SK-N-SH treated with all-trans-retinoic acid at 6 μM for 48 hours (cell line): ENCODE results near the gene MREG.

Experiments
- ATAC-seq: fragments of 200-7000 bp; cut with Tn5 transposase; 3 replicates; pipeline ENCODE4 v1.9.1; 2020; ENCODE audit warnings: mild to moderate bottlenecking, moderate library complexity
- ARNTL ChIP-seq: fragments of 450-650 bp; formaldehyde crosslinking; IDR thresholded peaks from 2 replicates; pipeline ENCODE4 v1.5.0; 2020; ENCODE audit warnings: low read depth, mild to moderate bottlenecking, moderate library complexity, borderline replicate concordance
- BACH2 ChIP-seq: fragments of 250-450 bp; sonication (Bioruptor Pico); IDR thresholded peaks from 2 replicates; pipeline ENCODE4 v1.9.0; 2021; ENCODE audit warnings: mild to moderate bottlenecking, borderline replicate concordance
- CREB5 ChIP-seq: fragments of 250-450 bp; sonication (Bioruptor Pico); IDR thresholded peaks from 2 replicates; pipeline ENCODE4 v1.5.1; 2020; ENCODE audit warnings: low read depth, mild to moderate bottlenecking, moderate library complexity
- CSDC2 ChIP-seq: fragments of 250-450 bp; sonication (Bioruptor Pico); IDR thresholded peaks from 2 replicates; pipeline ENCODE4 v1.5.0; 2020; ENCODE audit warnings: mild to moderate bottlenecking, moderate library complexity
- CSRNP3 ChIP-seq: fragments of 250-450 bp; sonication (Bioruptor Pico); IDR thresholded peaks from 2 replicates; pipeline ENCODE4 v1.5.1; 2021; ENCODE audit warnings: mild to moderate bottlenecking, moderate library complexity
- ESRRG ChIP-seq: fragments of 250-450 bp; sonication (Bioruptor Pico); IDR thresholded peaks from 2 replicates; pipeline ENCODE4 v1.6.1; 2021; ENCODE audit warnings: mild to moderate bottlenecking
- GLIS3 ChIP-seq: fragments of 250-450 bp; sonication (Bioruptor Pico); IDR thresholded peaks from 2 replicates; pipeline ENCODE4 v1.5.0; 2020; ENCODE audit warnings: mild to moderate bottlenecking, moderate library complexity
- ISL1 ChIP-seq: fragments of 250-450 bp; sonication (Bioruptor Pico); IDR thresholded peaks from 2 replicates; pipeline ENCODE4 v2.1.2; 2022; ENCODE audit warnings: mild to moderate bottlenecking, moderate library complexity
- OSR1 ChIP-seq: fragments of 250-450 bp; sonication (Bioruptor Pico); IDR thresholded peaks from 2 replicates; pipeline ENCODE4 v1.8.0; 2022; ENCODE audit warnings: moderate library complexity, mild to moderate bottlenecking, inconsistent platforms
- PATZ1 ChIP-seq: fragments of 250-450 bp; sonication (Bioruptor Pico); IDR thresholded peaks from 2 replicates; pipeline ENCODE4 v1.8.0; 2020; ENCODE audit warnings: mild to moderate bottlenecking, moderate library complexity, borderline replicate concordance
- POU6F1 ChIP-seq: fragments of 250-450 bp; sonication (Bioruptor Pico); IDR thresholded peaks from 2 replicates; pipeline ENCODE4 v1.8.0; 2021; ENCODE audit warnings: low read depth, mild to moderate bottlenecking, moderate library complexity, borderline replicate concordance
- PPARA ChIP-seq: fragments of 250-450 bp; sonication (Bioruptor Pico); IDR thresholded peaks from 2 replicates; pipeline ENCODE4 v1.5.0; 2020; ENCODE audit warnings: mild to moderate bottlenecking, borderline replicate concordance
- RARB ChIP-seq: fragments of 250-450 bp; sonication (Bioruptor Pico); IDR thresholded peaks from 2 replicates; pipeline ENCODE4 v1.8.0; 2021; ENCODE audit warnings: mild to moderate bottlenecking, moderate library complexity
- SNAI2 ChIP-seq: fragments of 250-450 bp; sonication (Bioruptor Pico); IDR thresholded peaks from 2 replicates; pipeline ENCODE4 v1.5.0; 2020; ENCODE audit warnings: mild to moderate bottlenecking, moderate library complexity
- TCF4 ChIP-seq: fragments of 250-450 bp; sonication (Bioruptor Pico); IDR thresholded peaks from 2 replicates; pipeline ENCODE4 v1.8.0; 2021; ENCODE audit warnings: mild to moderate bottlenecking, moderate library complexity, borderline replicate concordance
- TOX ChIP-seq: fragments of 250-450 bp; sonication (Bioruptor Pico); IDR thresholded peaks from 2 replicates; pipeline ENCODE4 v1.8.0; 2021; ENCODE audit warnings: mild to moderate bottlenecking, moderate library complexity, borderline replicate concordance
- ZC3H10 ChIP-seq: fragments of 250-450 bp; sonication (Bioruptor Pico); IDR thresholded peaks from 2 replicates; pipeline ENCODE4 v1.5.1; 2021; ENCODE audit warnings: mild to moderate bottlenecking, moderate library complexity
- ZFP3 ChIP-seq: fragments of 250-450 bp; sonication (Bioruptor Pico); IDR thresholded peaks from 2 replicates; pipeline ENCODE4 v1.5.0; 2020; ENCODE audit warnings: mild to moderate bottlenecking, moderate library complexity
- ZFP30 ChIP-seq: fragments of 450-650 bp; formaldehyde crosslinking; IDR thresholded peaks from 2 replicates; pipeline ENCODE4 v1.5.0; 2022; ENCODE audit warnings: mild to moderate bottlenecking, moderate library complexity
- ZNF8 ChIP-seq: fragments of 450-650 bp; formaldehyde crosslinking; IDR thresholded peaks from 2 replicates; pipeline ENCODE4 v1.5.0; 2020; ENCODE audit warnings: mild to moderate bottlenecking, moderate library complexity

MREG gene

GRCh38 chr2:216044883-216045486 lies 31.6 kb upstream of the MREG start:
- TF ChIP-seq PATZ1 (CRISPR knock-in tag) (no peak), ZNF8 (no peak), OSR1 (CRISPR knock-in tag) (no peak), ZC3H10 (CRISPR knock-in tag) (no peak), TCF4 (CRISPR knock-in tag) (no peak), CSRNP3 (CRISPR knock-in tag) (no peak), PPARA (no peak), POU6F1 (CRISPR knock-in tag) (no peak)
- ATAC-seq = no peak

GRCh38 chr2:216043949-216044348 lies 30.6 kb upstream of the MREG start:
- no peak for ATAC-seq
- TF ChIP-seq ESRRG (CRISPR knock-in tag) = no peak
- no peak for TF ChIP-seq GLIS3 (CRISPR knock-in tag)
- no peak for TF ChIP-seq PATZ1 (CRISPR knock-in tag)
- TF ChIP-seq RARB (CRISPR knock-in tag) = no peak
- TF ChIP-seq ZC3H10 (CRISPR knock-in tag) = no peak
- no peak for TF ChIP-seq ISL1 (CRISPR knock-in tag)
- no peak for TF ChIP-seq ZFP30
- no peak for TF ChIP-seq TCF4 (CRISPR knock-in tag)
- TF ChIP-seq, all 23 proteins: peak for 0

GRCh38 chr2:216041438-216041837 lies 28.1 kb upstream of the MREG start:
- TF ChIP-seq POU6F1 (CRISPR knock-in tag) (no peak), ZC3H10 (CRISPR knock-in tag) (no peak), ISL1 (CRISPR knock-in tag) (no peak), BACH2 (CRISPR knock-in tag) (no peak), CREB5 (no peak), PPARA (no peak), GLIS3 (CRISPR knock-in tag) (no peak), ZFP3 (no peak), TOX (CRISPR knock-in tag) (no peak), ZNF8 (no peak), ESRRG (CRISPR knock-in tag) (no peak), TCF4 (CRISPR knock-in tag) (no peak)
- ATAC-seq = no peak

GRCh38 chr2:216039918-216040317 lies 26.6 kb upstream of the MREG start:
- ATAC-seq = no peak
- TF ChIP-seq CSRNP3 (CRISPR knock-in tag) = no peak
- TF ChIP-seq ARNTL = no peak
- TF ChIP-seq PPARA = no peak
- no peak for TF ChIP-seq ISL1 (CRISPR knock-in tag)
- no peak for TF ChIP-seq CREB5
- no peak for TF ChIP-seq TCF4 (CRISPR knock-in tag)
- no peak for TF ChIP-seq ZC3H10 (CRISPR knock-in tag)
- no peak for TF ChIP-seq SNAI2 (CRISPR knock-in tag)
- no peak for TF ChIP-seq CSDC2 (CRISPR knock-in tag)
